WTC11 (cell line): Measurements from ENCODE around the gene NCKAP5. TPM values are rescaled to one million over a fixed set of nuclear protein-coding genes. Genes with fewer than 3 reads are reported as not detected.

ENCODE experiments used
- ATAC-seq: fragments of 200-7000 bp; cut with Tn5 transposase; 2 replicates; pipeline ENCODE4 v1.10.0; 2021; ENCODE audit warnings: mild to moderate bottlenecking, moderate library complexity
- CTCF ChIA-PET: fragments of 300-600 bp; sonication (Branson Sonifier 250); formaldehyde crosslinking; loops from one replicate; lab custom pipeline; 2021; ENCODE audit warnings: antibody characterized with exemption; lab: Charles Lee
- POLR2A ChIA-PET: fragments of 350-600 bp; sonication (Branson Sonifier 250); formaldehyde crosslinking; loops from one replicate; lab custom pipeline; 2021; ENCODE audit warnings: antibody characterized with exemption; lab: Charles Lee
- DNase-seq: peaks from one replicate; pipeline ENCODE4 v3.0.0; 2021; ENCODE audit warnings: low spot score
- H3K27ac Mint-ChIP-seq: 2 replicates; pipeline ENCODE4 v1.8.0; 2021; ENCODE audit warnings: mixed read lengths
- H3K27me3 Mint-ChIP-seq: 2 replicates; pipeline ENCODE4 v1.8.0; 2021; ENCODE audit warnings: low read depth, mild to moderate bottlenecking, moderate library complexity, mixed read lengths
- H3K36me3 Mint-ChIP-seq: 2 replicates; pipeline ENCODE4 v1.8.0; 2021; ENCODE audit warnings: mixed read lengths
- H3K4me1 Mint-ChIP-seq: 2 replicates; pipeline ENCODE4 v1.8.0; 2022; ENCODE audit warnings: mixed read lengths
- H3K4me3 Mint-ChIP-seq: 2 replicates; pipeline ENCODE4 v1.8.0; 2021; ENCODE audit warnings: mild to moderate bottlenecking, moderate library complexity, mixed read lengths
- H3K9me3 Mint-ChIP-seq: 2 replicates; pipeline ENCODE4 v1.8.0; 2021; ENCODE audit warnings: mixed read lengths
- ATF1 ChIP-seq: sonication (generic); formaldehyde crosslinking; IDR thresholded peaks from 2 replicates; pipeline ENCODE4 v1.8.1; 2023; ENCODE audit warnings: mild to moderate bottlenecking, moderate library complexity, missing genetic modification reagents
- ATF6 ChIP-seq: sonication (generic); formaldehyde crosslinking; IDR thresholded peaks from 2 replicates; pipeline ENCODE4 v1.8.1; 2023; ENCODE audit warnings: mild to moderate bottlenecking, missing genetic modification reagents
- CTCF ChIP-seq: fragments of 200-600 bp; IDR thresholded peaks from 2 replicates; pipeline ENCODE4 v1.8.0; 2022; ENCODE audit warnings: antibody characterized with exemption
- E2F1 ChIP-seq: sonication (generic); formaldehyde crosslinking; IDR thresholded peaks from 2 replicates; pipeline ENCODE4 v1.8.0; 2022; ENCODE audit warnings: mild to moderate bottlenecking, missing genetic modification reagents
- E2F5 ChIP-seq: sonication (generic); formaldehyde crosslinking; IDR thresholded peaks from 2 replicates; pipeline ENCODE4 v1.8.1; 2022; ENCODE audit warnings: mild to moderate bottlenecking, moderate library complexity, missing genetic modification reagents
- EMX1 ChIP-seq: fragments of 250-450 bp; sonication (Bioruptor Pico); IDR thresholded peaks from 2 replicates; pipeline ENCODE4 v1.8.0; 2021; ENCODE audit warnings: mild to moderate bottlenecking
- FOXP1 ChIP-seq: sonication (generic); formaldehyde crosslinking; IDR thresholded peaks from 2 replicates; pipeline ENCODE4 v1.8.0; 2022; ENCODE audit warnings: missing genetic modification reagents, mild to moderate bottlenecking, moderate library complexity, borderline replicate concordance
- GABPB1 ChIP-seq: sonication (generic); formaldehyde crosslinking; IDR thresholded peaks from 2 replicates; pipeline ENCODE4 v1.8.1; 2023; ENCODE audit warnings: mild to moderate bottlenecking, missing genetic modification reagents
- NFATC4 ChIP-seq: fragments of 250-450 bp; sonication (Bioruptor Pico); IDR thresholded peaks from 2 replicates; pipeline ENCODE4 v1.9.0; 2021; ENCODE audit warnings: mild to moderate bottlenecking
- PRRX2 ChIP-seq: fragments of 250-450 bp; sonication (Bioruptor Pico); IDR thresholded peaks from 2 replicates; pipeline ENCODE4 v1.8.0; 2021; ENCODE audit warnings: mild to moderate bottlenecking
- RELA ChIP-seq: sonication (generic); formaldehyde crosslinking; IDR thresholded peaks from 2 replicates; pipeline ENCODE4 v1.8.1; 2022; ENCODE audit warnings: missing genetic modification reagents, mild to moderate bottlenecking, borderline replicate concordance
- USF2 ChIP-seq: sonication (generic); formaldehyde crosslinking; IDR thresholded peaks from 2 replicates; pipeline ENCODE4 v1.8.1; 2023; ENCODE audit warnings: mild to moderate bottlenecking, missing genetic modification reagents, moderate library complexity
- ZNF396 ChIP-seq: fragments of 250-450 bp; sonication (Bioruptor Pico); IDR thresholded peaks from 2 replicates; pipeline ENCODE4 v1.8.0; 2021; ENCODE audit warnings: mild to moderate bottlenecking, moderate library complexity, borderline replicate concordance
- ZNF425 ChIP-seq: fragments of 250-450 bp; sonication (Bioruptor Pico); conservative IDR thresholded peaks from 2 replicates; pipeline ENCODE4 v1.9.0; 2021; ENCODE audit warnings: mild to moderate bottlenecking
- ZSCAN18 ChIP-seq: fragments of 250-450 bp; sonication (Bioruptor Pico); IDR thresholded peaks from 2 replicates; pipeline ENCODE4 v2.1.2; 2022; ENCODE audit warnings: mild to moderate bottlenecking, moderate library complexity
- total RNA-seq: library from RNA; stranded (reverse); gene quantifications from 3 replicates; pipeline ENCODE4 v1.2.3, GENCODE V29; 2021

NCKAP5 gene
- total RNA-seq, 1 experiment from 2014 or later, result 0.55 TPM

GRCh38 chr2:133085646-133086045, 482.6 kb downstream of the NCKAP5 start:
- ATAC-seq (no peak), DNase-seq (no peak)
- Mint-ChIP-seq H3K4me3 (no peak overlapping the region), H3K27me3 (no peaks in the 10 kb centered on the region), H3K27ac (no peak overlapping the region), H3K4me1 (peaks cover 10% of the 10 kb centered on the region), H3K36me3 (no peaks in the 10 kb centered on the region), H3K9me3 (no peaks in the 10 kb centered on the region)
- ChIA-PET POLR2A (no interaction called here), CTCF (no interaction called here)
- TF ChIP-seq NFATC4 (no peak), CTCF (no peak), RELA (CRISPR knock-in tag) (no peak)

- ATAC-seq, result no peak
- Mint-ChIP-seq H3K4me3 (no peak overlapping the region), H3K36me3 (no peaks in the 10 kb centered on the region), H3K27ac (no peak overlapping the region), H3K27me3 (no peaks in the 10 kb centered on the region), H3K9me3 (no peaks in the 10 kb centered on the region), H3K4me1 (peaks cover 4% of the 10 kb centered on the region)
- POLR2A ChIA-PET, result no interaction called here
- CTCF ChIA-PET, result no interaction called here
- no peak for DNase-seq
- no peak for TF ChIP-seq ATF6 (CRISPR knock-in tag)
- TF ChIP-seq ZSCAN18 (CRISPR knock-in tag), result no peak
- TF ChIP-seq ATF1, result no peak
- TF ChIP-seq E2F1 (CRISPR knock-in tag), result no peak
- TF ChIP-seq GABPB1, result no peak
- no peak for TF ChIP-seq ZNF396 (CRISPR knock-in tag)
- TF ChIP-seq PRRX2 (CRISPR knock-in tag), result no peak
- TF ChIP-seq EMX1 (CRISPR knock-in tag), result no peak
- TF ChIP-seq ZNF425 (CRISPR knock-in tag), result no peak
- TF ChIP-seq FOXP1 (CRISPR knock-in tag), result no peak
- no peak for TF ChIP-seq E2F5
- no peak for TF ChIP-seq USF2 (CRISPR knock-in tag)
Measured at GRCh38 chr2:133082034-133082433, 486.2 kb downstream of the NCKAP5 start.
